Hepatocyte (in vitro differentiated cells): Measurements from ENCODE around the gene HLA-DOB. TPM values are rescaled to one million over a fixed set of nuclear protein-coding genes. Genes with fewer than 3 reads are reported as not detected.

Source experiments
- DNase-seq: peaks from one replicate; pipeline ENCODE4 v3.0.0-alpha.2; 2016; ENCODE audit warnings: low spot score
- H2AFZ ChIP-seq: fragments of 200-600 bp; sonication (generic); 2 replicates; pipeline ENCODE4 v1.6.0; 2016; ENCODE audit warnings: antibody characterized with exemption, mild to moderate bottlenecking
- H3K27ac ChIP-seq: fragments of 200-600 bp; sonication (generic); 2 replicates; pipeline ENCODE4 v1.5.1; 2016; ENCODE audit warnings: mild to moderate bottlenecking
- H3K27me3 ChIP-seq: fragments of 200-600 bp; sonication (generic); 2 replicates; pipeline ENCODE4 v1.6.1; 2016
- H3K36me3 ChIP-seq: fragments of 200-600 bp; sonication (generic); replicated peaks from 2 replicates; pipeline ENCODE4 v1.5.1; 2016; ENCODE audit warnings: low read depth; ENCODE audit not compliant: insufficient read depth
- H3K4me1 ChIP-seq: fragments of 200-600 bp; sonication (generic); 2 replicates; pipeline ENCODE4 v1.5.1; 2016; ENCODE audit warnings: mild to moderate bottlenecking, moderate library complexity; ENCODE audit not compliant: insufficient read depth
- H3K4me2 ChIP-seq: fragments of 200-600 bp; sonication (generic); 2 replicates; pipeline ENCODE4 v1.6.0; 2016
- H3K4me3 ChIP-seq: fragments of 200-600 bp; sonication (generic); 2 replicates; pipeline ENCODE4 v1.5.1; 2016; ENCODE audit warnings: mild to moderate bottlenecking
- H3K79me2 ChIP-seq: fragments of 200-600 bp; sonication (generic); 2 replicates; pipeline ENCODE4 v1.6.0; 2017; ENCODE audit warnings: mild to moderate bottlenecking
- H3K9me2 ChIP-seq: fragments of 200-600 bp; sonication (generic); replicated peaks from 2 replicates; pipeline ENCODE4 v1.6.0; 2017; ENCODE audit warnings: mild to moderate bottlenecking; ENCODE audit not compliant: insufficient read depth
- H3K9me3 ChIP-seq: fragments of 200-600 bp; sonication (generic); 2 replicates; pipeline ENCODE4 v1.5.1; 2016; ENCODE audit warnings: low read depth, mild to moderate bottlenecking
- H4K20me1 ChIP-seq: fragments of 200-600 bp; sonication (generic); 2 replicates; pipeline ENCODE4 v1.6.0; 2016; ENCODE audit warnings: mild to moderate bottlenecking; ENCODE audit not compliant: insufficient read depth, poor library complexity, severe bottlenecking
- CTCF ChIP-seq: fragments of 200-600 bp; sonication (generic); IDR thresholded peaks from 2 replicates; pipeline ENCODE4 v1.5.1; 2016; ENCODE audit warnings: antibody characterized with exemption, mild to moderate bottlenecking; ENCODE audit not compliant: poor library complexity
- EZH2 ChIP-seq: fragments of 200-600 bp; sonication (generic); IDR thresholded peaks from 2 replicates; pipeline ENCODE4 v1.6.1; 2016; ENCODE audit warnings: antibody characterized with exemption, mild to moderate bottlenecking, borderline replicate concordance
- EZH2phosphoT487 ChIP-seq: fragments of 200-600 bp; sonication (generic); IDR thresholded peaks from one replicate; pipeline ENCODE4 v1.6.1; 2018; ENCODE audit warnings: antibody characterized with exemption, mild to moderate bottlenecking, low read depth, moderate library complexity; ENCODE audit not compliant: unreplicated experiment, severe bottlenecking
- WGBS: methylation state at CpG from one replicate; pipeline ENCODE4 v1.1.6; 2016; ENCODE audit warnings: low lambda C conversion rate; ENCODE audit errors: missing lambda C conversion rate; 5-methylcytosine and 5-hydroxymethylcytosine counted together
- polyA plus RNA-seq: library from polyadenylated mRNA; unstranded; fragments of >200 nt; fragmentation: Nextera tagmentation; extraction: Ambion mirVana; gene quantifications from 2 replicates; pipeline ENCODE4 v1.2.1, GENCODE V29; 2016
- total RNA-seq: library from RNA; depleted of rRNA; stranded (reverse); fragments of >200 nt; gene quantifications from 2 replicates; pipeline ENCODE4 v1.2.3, GENCODE V29; 2014

HLA-DOB gene
- total and polyA plus RNA-seq, 2 experiments from 2014 or later = 0.94 TPM; not detected in 1

- TF ChIP-seq EZH2 (no peak), EZH2phosphoT487 (no peak), CTCF (no peak)
- no peak for DNase-seq
- H3K4me3 ChIP-seq = no peak overlapping the region
- no peaks in the 10 kb centered on the region for H3K4me1 ChIP-seq
- H3K79me2 ChIP-seq = no peaks in the 10 kb centered on the region
- H3K36me3 ChIP-seq = no peaks in the 10 kb centered on the region
- H2AFZ ChIP-seq = no peak overlapping the region
- no peaks in the 10 kb centered on the region for H4K20me1 ChIP-seq
- H3K4me2 ChIP-seq = no peak overlapping the region
- H3K27me3 ChIP-seq = peaks cover 32% of the 10 kb centered on the region
- H3K9me3 ChIP-seq = no peaks in the 10 kb centered on the region
- no peaks in the 10 kb centered on the region for H3K9me2 ChIP-seq
- no peak overlapping the region for H3K27ac ChIP-seq
- WGBS = 87% methylated on average over 2 of the region's 2 CpGs
Observed at GRCh38 chr6:32794510-32794909, 22.3 kb downstream of the HLA-DOB start.

DNA sequence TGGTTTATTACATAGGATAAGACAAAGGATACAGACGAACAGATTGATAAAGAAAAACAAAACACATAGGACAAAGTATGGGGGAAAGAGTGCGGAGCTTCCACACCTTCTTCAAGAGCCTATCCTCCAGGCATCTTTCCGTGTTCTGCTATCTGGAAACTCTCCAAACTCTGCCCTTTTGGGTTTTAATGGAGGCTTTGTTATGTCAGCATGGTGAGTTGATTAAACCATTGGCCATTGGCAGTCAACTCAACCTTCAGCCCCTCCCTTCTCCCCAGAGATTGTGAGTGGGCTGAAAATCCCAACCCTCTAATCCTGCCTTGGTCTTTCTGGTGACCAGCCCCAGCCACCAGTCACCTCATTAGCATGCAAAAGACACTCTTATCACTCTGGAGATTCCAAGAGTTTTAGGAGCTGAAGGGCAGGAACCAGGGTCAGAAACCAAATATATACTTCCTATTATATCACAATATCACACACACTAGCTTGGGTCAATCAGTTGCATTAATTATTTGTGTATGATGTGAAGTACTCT lies 23.8 kb downstream of the HLA-DOB start:
- Histone ChIP-seq H3K36me3 (no peaks in the 10 kb centered on the region), H3K27me3 (peaks cover 32% of the 10 kb centered on the region), H3K4me1 (no peaks in the 10 kb centered on the region), H3K4me2 (no peak overlapping the region), H4K20me1 (no peaks in the 10 kb centered on the region), H3K9me3 (no peaks in the 10 kb centered on the region), H3K9me2 (no peaks in the 10 kb centered on the region), H2AFZ (no peak overlapping the region), H3K27ac (no peak overlapping the region), H3K4me3 (no peak overlapping the region), H3K79me2 (no peaks in the 10 kb centered on the region)
- no peak for DNase-seq
- TF ChIP-seq EZH2 (no peak), CTCF (no peak), EZH2phosphoT487 (no peak)
- 48% methylated on average over 3 of the region's 3 CpGs for WGBS

DNA sequence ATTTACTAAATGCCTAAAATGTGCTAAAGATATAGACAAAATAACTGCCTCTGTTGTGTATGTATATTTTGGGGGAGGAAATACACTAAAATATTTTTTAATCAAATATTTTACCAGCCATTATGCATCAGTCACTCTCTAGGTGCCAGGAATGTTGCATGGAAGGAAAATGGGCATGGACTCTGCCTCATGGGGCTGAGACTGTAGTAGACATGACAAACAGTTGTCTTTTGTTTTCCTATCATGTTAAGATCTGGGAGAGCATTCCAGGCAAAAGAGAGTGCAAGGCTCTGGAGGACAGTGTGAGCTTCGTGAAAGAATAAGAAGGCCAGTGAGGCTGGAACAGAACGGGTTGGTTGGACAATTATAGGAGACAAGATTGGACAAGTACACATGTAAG lies 26.5 kb downstream of the HLA-DOB start:
- Histone ChIP-seq H3K9me3 (no peaks in the 10 kb centered on the region), H3K4me2 (no peak overlapping the region), H4K20me1 (no peaks in the 10 kb centered on the region), H3K4me1 (no peaks in the 10 kb centered on the region), H3K36me3 (no peaks in the 10 kb centered on the region), H3K9me2 (no peaks in the 10 kb centered on the region), H3K27me3 (peaks cover 27% of the 10 kb centered on the region), H3K4me3 (no peak overlapping the region), H2AFZ (no peak overlapping the region), H3K27ac (no peak overlapping the region), H3K79me2 (no peaks in the 10 kb centered on the region)
- DNase-seq = no peak
- no peak for TF ChIP-seq EZH2phosphoT487
- no peak for TF ChIP-seq CTCF
- TF ChIP-seq EZH2 = no peak
- WGBS = 37% methylated on average over 2 of the region's 2 CpGs
